Measurements from ENCODE around the gene AVPI1. TPM values are rescaled to one million over a fixed set of nuclear protein-coding genes. Genes with fewer than 3 reads are reported as not detected.

Gene AVPI1
- total and polyA plus RNA-seq, 2 donors: 1.4 to 11.5 TPM

DNA sequence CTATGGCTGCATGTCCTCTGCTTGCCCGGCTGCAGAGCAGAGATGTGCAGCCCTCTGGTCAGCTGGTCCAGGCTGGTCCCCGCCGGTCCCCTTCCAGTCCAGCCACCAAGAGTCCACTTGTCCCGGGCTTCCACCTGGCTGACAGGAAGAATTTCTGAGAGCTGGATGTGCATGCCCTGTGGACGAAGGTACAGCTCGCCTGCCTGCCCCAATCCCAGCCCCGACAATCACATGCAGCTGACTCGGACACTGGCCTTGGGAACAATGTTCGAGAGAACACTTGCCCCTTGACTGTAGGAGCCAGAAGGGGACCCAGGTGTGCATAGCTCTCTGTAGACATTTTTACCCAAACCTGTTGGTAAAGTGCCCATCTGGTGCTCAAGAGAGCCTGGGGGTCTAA lies 11.8 kb downstream of the AVPI1 start:
- H3K36me3 ChIP-seq (ENCODE audit: control insufficient read depth in 2 of 2, insufficient read depth in 2 of 2, low read length in 1 of 2): peaks cover 20 to 23% of the 10 kb centered on the region in 2 donors
- no peak for DNase-seq (ENCODE audit: low read depth in 6 of 9, low spot score in 9 of 9)
- 99% methylated on average over 9 of the region's 9 CpGs for WGBS

DNA sequence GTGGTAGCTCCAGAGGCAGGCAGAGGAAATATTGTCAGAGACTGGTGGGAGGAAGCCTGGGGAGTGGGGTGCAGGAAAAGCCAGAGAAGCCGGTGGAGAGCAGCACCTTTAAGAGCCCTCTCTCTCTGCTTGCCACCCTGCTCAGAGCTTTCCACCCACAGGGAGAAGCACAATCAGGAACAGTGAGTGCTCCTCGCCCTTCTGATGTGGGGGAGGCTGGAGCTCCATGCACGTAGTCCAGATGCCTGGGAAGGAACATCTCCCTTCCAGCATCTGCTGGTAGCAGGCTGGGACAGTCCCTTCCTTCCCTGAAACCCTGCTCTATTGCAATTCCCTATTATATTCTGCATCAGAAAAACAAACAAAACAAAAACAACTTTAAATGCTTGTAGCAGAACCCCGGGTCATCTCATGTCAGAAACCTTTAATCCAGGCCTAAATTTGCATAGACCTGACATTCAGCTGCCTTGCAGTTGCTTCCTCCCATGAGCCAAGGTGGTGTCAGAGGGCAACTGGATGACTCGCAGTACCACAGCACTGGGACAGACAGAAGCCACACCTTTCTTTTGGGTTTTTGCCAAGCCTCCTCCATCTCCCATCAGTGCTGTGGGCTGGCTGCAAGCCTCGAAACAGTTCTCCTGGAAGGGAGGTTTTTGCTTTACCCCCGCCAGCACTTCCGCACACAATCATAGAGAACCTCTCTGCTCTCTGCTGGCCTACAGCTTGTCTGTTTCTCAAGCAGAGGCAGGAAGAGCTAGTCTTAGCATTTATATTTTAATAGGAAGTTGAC lies 13.1 kb downstream of the AVPI1 start:
- Histone ChIP-seq H3K27ac (ENCODE audit: low read depth in 1 of 2, low read length in 1 of 2) (no peak overlapping the region), H3K27me3 (ENCODE audit: control insufficient read depth in 2 of 2, insufficient read depth in 1 of 2, low read length in 1 of 2) (no peaks in the 10 kb centered on the region), H3K4me3 (ENCODE audit: low read length in 2 of 2) (no peak overlapping the region), H3K4me1 (ENCODE audit: control insufficient read depth in 2 of 2, insufficient read depth in 2 of 2, low read length in 2 of 2) (no peaks in the 10 kb centered on the region), H3K9me3 (ENCODE audit: control insufficient read depth in 2 of 2, insufficient read depth in 1 of 2, low read length in 1 of 2) (no peaks in the 10 kb centered on the region), H3K36me3 (ENCODE audit: control insufficient read depth in 2 of 2, insufficient read depth in 2 of 2, low read length in 1 of 2) (peaks cover 23 to 25% of the 10 kb centered on the region in 2 donors)
- WGBS: 93% methylated on average over 8 of the region's 8 CpGs
- DNase-seq (ENCODE audit: low read depth in 6 of 9, low spot score in 9 of 9): no peak

More for the DNA sequence above, 11.8 kb downstream of the AVPI1 start:
- Histone ChIP-seq H3K4me1 (ENCODE audit: control insufficient read depth in 2 of 2, insufficient read depth in 2 of 2, low read length in 2 of 2) (no peaks in the 10 kb centered on the region), H3K27ac (ENCODE audit: low read depth in 1 of 2, low read length in 1 of 2) (no peak overlapping the region), H3K9me3 (ENCODE audit: control insufficient read depth in 2 of 2, insufficient read depth in 1 of 2, low read length in 1 of 2) (no peaks in the 10 kb centered on the region), H3K27me3 (ENCODE audit: control insufficient read depth in 2 of 2, insufficient read depth in 1 of 2, low read length in 1 of 2) (no peaks in the 10 kb centered on the region), H3K4me3 (ENCODE audit: low read length in 2 of 2) (no peak overlapping the region)

DNA sequence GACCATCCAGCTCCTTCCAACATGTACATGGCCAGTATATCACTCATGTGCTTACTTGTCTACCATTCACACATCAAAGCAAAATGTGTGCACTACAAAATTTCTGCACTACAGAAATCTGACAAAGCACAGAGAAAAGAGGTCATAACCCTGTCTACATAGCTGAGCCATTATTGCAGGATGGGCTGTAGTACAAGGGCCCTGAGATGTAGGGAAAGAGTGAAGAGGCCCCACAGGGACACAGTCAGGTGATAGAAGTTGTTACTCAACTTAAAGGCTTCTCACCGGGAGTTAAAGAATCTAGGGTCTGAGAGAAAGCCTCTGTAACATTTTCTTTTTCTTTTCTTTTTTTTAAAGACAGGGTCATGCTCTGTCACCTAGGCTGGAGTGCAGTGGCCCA lies 17.5 kb downstream of the AVPI1 start:
- 96% methylated on average over 1 of the region's 1 CpG for WGBS

DNA sequence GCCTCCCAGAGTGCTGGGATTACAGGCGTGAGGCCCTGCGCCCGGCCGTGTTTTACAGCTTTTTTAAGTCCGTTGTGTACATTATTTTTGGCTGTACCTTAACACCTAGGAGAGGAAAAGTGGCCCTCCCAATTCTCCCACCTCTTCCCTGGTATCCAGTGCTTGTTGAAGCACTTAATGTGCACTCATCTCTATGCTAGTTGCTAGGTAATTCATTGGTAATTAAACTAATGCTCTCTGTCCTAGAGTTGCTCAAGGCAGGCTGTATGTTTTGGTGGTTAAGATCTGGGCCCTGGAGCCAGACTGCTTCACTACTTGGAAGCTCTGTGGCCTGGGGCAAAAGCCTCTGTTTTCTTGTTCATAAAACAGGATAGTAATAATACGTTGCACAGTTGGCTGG lies 19.6 kb downstream of the AVPI1 start:
- DNase-seq (ENCODE audit: low read depth in 6 of 9, low spot score in 9 of 9): no peak
- Histone ChIP-seq H3K4me1 (ENCODE audit: control insufficient read depth in 2 of 2, insufficient read depth in 2 of 2, low read length in 2 of 2) (no peaks in the 10 kb centered on the region), H3K36me3 (ENCODE audit: control insufficient read depth in 2 of 2, insufficient read depth in 2 of 2, low read length in 1 of 2) (peaks cover 29 to 41% of the 10 kb centered on the region in 2 donors), H3K9me3 (ENCODE audit: control insufficient read depth in 2 of 2, insufficient read depth in 1 of 2, low read length in 1 of 2) (no peaks in the 10 kb centered on the region), H3K4me3 (ENCODE audit: low read length in 2 of 2) (no peak overlapping the region), H3K27ac (ENCODE audit: low read depth in 1 of 2, low read length in 1 of 2) (no peak overlapping the region), H3K27me3 (ENCODE audit: control insufficient read depth in 2 of 2, insufficient read depth in 1 of 2, low read length in 1 of 2) (no peaks in the 10 kb centered on the region)
- 97% methylated on average over 6 of the region's 6 CpGs for WGBS

More for the DNA sequence above, 17.5 kb downstream of the AVPI1 start:
- no peak overlapping the region for H3K27ac ChIP-seq (ENCODE audit: low read depth in 1 of 2, low read length in 1 of 2)
- no peaks in the 10 kb centered on the region for H3K9me3 ChIP-seq (ENCODE audit: control insufficient read depth in 2 of 2, insufficient read depth in 1 of 2, low read length in 1 of 2)
- H3K4me3 ChIP-seq (ENCODE audit: low read length in 2 of 2): no peak overlapping the region
- no peak for DNase-seq (ENCODE audit: low read depth in 6 of 9, low spot score in 9 of 9)
- H3K27me3 ChIP-seq (ENCODE audit: control insufficient read depth in 2 of 2, insufficient read depth in 1 of 2, low read length in 1 of 2): no peaks in the 10 kb centered on the region
- H3K36me3 ChIP-seq (ENCODE audit: control insufficient read depth in 2 of 2, insufficient read depth in 2 of 2, low read length in 1 of 2): peaks cover 34 to 41% of the 10 kb centered on the region in 2 donors
- no peaks in the 10 kb centered on the region for H3K4me1 ChIP-seq (ENCODE audit: control insufficient read depth in 2 of 2, insufficient read depth in 2 of 2, low read length in 2 of 2)

DNA sequence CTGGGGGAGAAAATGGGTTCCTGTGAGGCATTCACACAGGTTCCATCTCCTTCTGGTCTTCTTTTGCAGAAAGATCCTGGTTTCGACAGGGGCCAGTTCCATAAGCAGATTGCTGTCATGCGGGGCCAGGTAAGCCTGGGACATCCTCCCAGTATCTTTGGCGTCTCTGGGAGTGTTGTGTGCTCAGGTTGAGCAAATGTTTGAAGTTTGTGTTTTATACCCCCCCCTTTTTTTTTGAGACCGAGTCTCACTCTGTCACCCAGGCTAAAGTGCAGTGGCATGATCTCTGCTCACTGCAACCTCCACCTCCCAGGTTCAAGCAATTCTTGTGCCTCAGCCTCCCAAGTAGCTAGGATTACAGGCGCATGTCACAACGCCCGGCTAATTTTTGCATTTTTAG lies 20.0 kb downstream of the AVPI1 start:
- Histone ChIP-seq H3K27ac (ENCODE audit: low read depth in 1 of 2, low read length in 1 of 2) (no peak overlapping the region), H3K4me3 (ENCODE audit: low read length in 2 of 2) (no peak overlapping the region), H3K27me3 (ENCODE audit: control insufficient read depth in 2 of 2, insufficient read depth in 1 of 2, low read length in 1 of 2) (no peaks in the 10 kb centered on the region), H3K9me3 (ENCODE audit: control insufficient read depth in 2 of 2, insufficient read depth in 1 of 2, low read length in 1 of 2) (no peaks in the 10 kb centered on the region), H3K36me3 (ENCODE audit: control insufficient read depth in 2 of 2, insufficient read depth in 2 of 2, low read length in 1 of 2) (peaks cover 29 to 41% of the 10 kb centered on the region in 2 donors), H3K4me1 (ENCODE audit: control insufficient read depth in 2 of 2, insufficient read depth in 2 of 2, low read length in 2 of 2) (no peaks in the 10 kb centered on the region)
- no peak for DNase-seq (ENCODE audit: low read depth in 6 of 9, low spot score in 9 of 9)
- 97% methylated on average over 7 of the region's 7 CpGs for WGBS

GRCh38 chr10:97664282-97664850 lies 22.7 kb downstream of the AVPI1 start:
- WGBS: 93% methylated on average over 1 of the region's 1 CpG
- Histone ChIP-seq H3K4me1 (ENCODE audit: control insufficient read depth in 2 of 2, insufficient read depth in 2 of 2, low read length in 2 of 2) (no peaks in the 10 kb centered on the region), H3K9me3 (ENCODE audit: control insufficient read depth in 2 of 2, insufficient read depth in 1 of 2, low read length in 1 of 2) (no peaks in the 10 kb centered on the region), H3K36me3 (ENCODE audit: control insufficient read depth in 2 of 2, insufficient read depth in 2 of 2, low read length in 1 of 2) (peaks cover 29 to 37% of the 10 kb centered on the region in 2 donors), H3K4me3 (ENCODE audit: low read length in 2 of 2) (no peak overlapping the region), H3K27ac (ENCODE audit: low read depth in 1 of 2, low read length in 1 of 2) (no peak overlapping the region), H3K27me3 (ENCODE audit: control insufficient read depth in 2 of 2, insufficient read depth in 1 of 2, low read length in 1 of 2) (no peaks in the 10 kb centered on the region)
- no peak for DNase-seq (ENCODE audit: low read depth in 6 of 9, low spot score in 9 of 9)

DNA sequence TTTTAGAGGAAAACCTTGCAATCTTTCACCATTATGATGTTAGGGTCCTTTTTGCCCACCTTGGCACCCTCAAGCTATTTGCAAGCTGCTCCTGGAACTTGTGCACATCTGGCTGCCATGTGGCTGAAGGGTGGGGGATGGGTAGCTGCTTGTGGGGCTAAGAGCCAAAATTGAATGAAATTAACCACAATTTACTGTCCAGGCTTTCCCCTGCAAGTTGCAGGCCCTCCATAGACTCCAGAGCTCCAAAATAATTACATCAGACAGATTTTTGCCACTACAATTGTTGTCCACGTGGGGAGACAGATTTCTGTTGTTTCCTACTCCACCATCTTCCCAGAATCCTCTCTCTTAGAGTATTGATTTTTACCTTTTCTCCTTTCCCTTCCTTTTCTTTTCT lies 27.5 kb downstream of the AVPI1 start:
- Histone ChIP-seq H3K9me3 (ENCODE audit: control insufficient read depth in 2 of 2, insufficient read depth in 1 of 2, low read length in 1 of 2) (no peaks in the 10 kb centered on the region), H3K36me3 (ENCODE audit: control insufficient read depth in 2 of 2, insufficient read depth in 2 of 2, low read length in 1 of 2) (peaks cover 22 to 23% of the 10 kb centered on the region in 2 donors), H3K4me1 (ENCODE audit: control insufficient read depth in 2 of 2, insufficient read depth in 2 of 2, low read length in 2 of 2) (no peaks in the 10 kb centered on the region), H3K27ac (ENCODE audit: low read depth in 1 of 2, low read length in 1 of 2) (no peak overlapping the region), H3K4me3 (ENCODE audit: low read length in 2 of 2) (no peak overlapping the region), H3K27me3 (ENCODE audit: control insufficient read depth in 2 of 2, insufficient read depth in 1 of 2, low read length in 1 of 2) (no peaks in the 10 kb centered on the region)
- WGBS: 100% methylated on average over 1 of the region's 1 CpG
- DNase-seq (ENCODE audit: low read depth in 6 of 9, low spot score in 9 of 9): no peak

DNA sequence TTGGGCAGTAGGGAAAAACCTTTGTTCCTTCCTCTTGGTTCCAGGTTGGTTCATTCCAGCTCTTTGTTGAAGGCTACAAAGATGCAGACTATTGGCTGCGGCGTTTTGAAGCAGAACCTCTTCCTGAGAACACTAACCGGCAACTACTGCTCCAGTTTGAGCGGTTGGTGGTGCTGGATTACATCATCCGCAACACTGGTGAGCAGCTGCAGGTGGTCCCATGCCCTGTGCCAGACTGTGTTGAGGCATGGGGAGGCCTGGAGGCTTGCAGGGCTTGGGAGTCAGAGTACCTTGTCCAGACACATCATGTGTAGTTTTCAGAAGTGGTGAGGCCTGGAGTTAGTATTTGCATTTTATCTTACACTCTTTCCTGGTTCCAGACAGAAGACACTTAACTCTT lies 30.3 kb downstream of the AVPI1 start:
- Histone ChIP-seq H3K36me3 (ENCODE audit: control insufficient read depth in 2 of 2, insufficient read depth in 2 of 2, low read length in 1 of 2) (peaks cover 24 to 32% of the 10 kb centered on the region in 2 donors), H3K4me1 (ENCODE audit: control insufficient read depth in 2 of 2, insufficient read depth in 2 of 2, low read length in 2 of 2) (no peaks in the 10 kb centered on the region), H3K27ac (ENCODE audit: low read depth in 1 of 2, low read length in 1 of 2) (no peak overlapping the region), H3K4me3 (ENCODE audit: low read length in 2 of 2) (no peak overlapping the region), H3K9me3 (ENCODE audit: control insufficient read depth in 2 of 2, insufficient read depth in 1 of 2, low read length in 1 of 2) (no peaks in the 10 kb centered on the region), H3K27me3 (ENCODE audit: control insufficient read depth in 2 of 2, insufficient read depth in 1 of 2, low read length in 1 of 2) (no peaks in the 10 kb centered on the region)
- no peak for DNase-seq (ENCODE audit: low read depth in 6 of 9, low spot score in 9 of 9)
- 99% methylated on average over 5 of the region's 5 CpGs for WGBS

- Histone ChIP-seq H3K36me3 (ENCODE audit: control insufficient read depth in 2 of 2, insufficient read depth in 2 of 2, low read length in 1 of 2) (peaks cover 34 to 37% of the 10 kb centered on the region in 2 donors), H3K27ac (ENCODE audit: low read depth in 1 of 2, low read length in 1 of 2) (no peak overlapping the region)
- 96% methylated on average over 3 of the region's 3 CpGs for WGBS
These were observed 35.3 kb downstream of the AVPI1 start for GRCh38 chr10:97651773-97652172.

More at GRCh38 chr10:97651773-97652172, 35.3 kb downstream of the AVPI1 start:
- no peaks in the 10 kb centered on the region for H3K27me3 ChIP-seq (ENCODE audit: control insufficient read depth in 2 of 2, insufficient read depth in 1 of 2, low read length in 1 of 2)
- no peaks in the 10 kb centered on the region for H3K9me3 ChIP-seq (ENCODE audit: control insufficient read depth in 2 of 2, insufficient read depth in 1 of 2, low read length in 1 of 2)
- H3K4me1 ChIP-seq (ENCODE audit: control insufficient read depth in 2 of 2, insufficient read depth in 2 of 2, low read length in 2 of 2): no peaks in the 10 kb centered on the region
- H3K4me3 ChIP-seq (ENCODE audit: low read length in 2 of 2): no peak overlapping the region
- no peak for DNase-seq (ENCODE audit: low read depth in 6 of 9, low spot score in 9 of 9)
